IMR-90 (cell line): ENCODE results near the gene FTL.

ENCODE experiments used
- BHLHE40 ChIP-seq: fragments of 150-350 bp; IDR thresholded peaks from 2 replicates; pipeline ENCODE4 v1.6.1; 2016; ENCODE audit warnings: mild to moderate bottlenecking, low read depth, low read length
- CEBPB ChIP-seq: IDR thresholded peaks from 2 replicates; pipeline ENCODE4 v1.6.1; 2012; ENCODE audit warnings: low read depth, low read length, improper control_type of control experiment
- CHD1 ChIP-seq: IDR thresholded peaks from 2 replicates; pipeline ENCODE4 v1.6.1; 2012; ENCODE audit warnings: low read depth, low read length, improper control_type of control experiment
- MAZ ChIP-seq: IDR thresholded peaks from 2 replicates; pipeline ENCODE4 v1.6.1; 2012; ENCODE audit warnings: low read depth, mild to moderate bottlenecking, low read length, improper control_type of control experiment, moderate library complexity, borderline replicate concordance
- MXI1 ChIP-seq: IDR thresholded peaks from 2 replicates; pipeline ENCODE4 v1.6.1; 2012; ENCODE audit warnings: low read depth, mild to moderate bottlenecking, low read length, moderate library complexity, borderline replicate concordance
- POLR2A ChIP-seq: IDR thresholded peaks from 2 replicates; pipeline ENCODE4 v1.6.1; 2012; ENCODE audit warnings: mild to moderate bottlenecking, low read depth, low read length
- RAD21 ChIP-seq: IDR thresholded peaks from 2 replicates; pipeline ENCODE4 v1.6.1; 2012; ENCODE audit warnings: low read length, improper control_type of control experiment
- RCOR1 ChIP-seq: IDR thresholded peaks from 2 replicates; pipeline ENCODE4 v1.6.1; 2012; ENCODE audit warnings: mild to moderate bottlenecking, low read length, improper control_type of control experiment; ENCODE audit not compliant: insufficient replicate concordance
- RFX5 ChIP-seq: IDR thresholded peaks from 2 replicates; pipeline ENCODE4 v1.8.0; 2012; ENCODE audit warnings: low read depth, mild to moderate bottlenecking, low read length, moderate library complexity
- SMC3 ChIP-seq: fragments of 150-350 bp; IDR thresholded peaks from 2 replicates; pipeline ENCODE4 v1.6.1; 2016; ENCODE audit warnings: low read depth, mild to moderate bottlenecking, antibody characterized with exemption, low read length, moderate library complexity
- TF ChIP-seq, protein P1 (sequence below): conservative IDR thresholded peaks from 2 replicates; pipeline ENCODE4 v1.5.1; 2012; ENCODE audit warnings: mild to moderate bottlenecking, low read depth, low read length, improper control_type of control experiment
- TF ChIP-seq, protein P2 (sequence below): fragments of 150-350 bp; IDR thresholded peaks from 2 replicates; pipeline ENCODE4 v1.6.1; 2017; ENCODE audit warnings: mild to moderate bottlenecking, antibody characterized with exemption, low read length, low read depth
- TF ChIP-seq, protein P3 (sequence below): fragments of 150-350 bp; IDR thresholded peaks from 2 replicates; pipeline ENCODE4 v1.6.1; 2016; ENCODE audit warnings: low read depth, mild to moderate bottlenecking, low read length, moderate library complexity, borderline replicate concordance

DNA sequence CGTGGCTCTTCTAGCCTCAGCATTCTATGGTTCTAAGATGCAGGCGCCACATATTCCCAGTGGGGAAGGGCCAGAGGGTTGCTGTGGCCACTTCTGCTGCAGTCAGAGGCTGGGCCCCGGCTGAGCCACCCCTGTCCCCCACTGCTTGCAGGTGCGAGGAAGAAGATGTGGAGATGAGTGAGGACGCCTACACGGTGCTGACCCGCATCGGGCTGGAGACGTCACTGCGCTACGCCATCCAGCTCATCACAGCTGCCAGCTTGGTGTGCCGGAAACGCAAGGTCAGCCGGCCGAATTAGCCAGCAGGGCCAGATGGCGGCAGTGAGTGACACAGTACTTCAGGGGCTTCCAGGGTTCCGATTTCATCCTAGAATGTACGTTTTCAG lies 49.8 kb downstream of the FTL start:
- TF ChIP-seq, protein P1, sequence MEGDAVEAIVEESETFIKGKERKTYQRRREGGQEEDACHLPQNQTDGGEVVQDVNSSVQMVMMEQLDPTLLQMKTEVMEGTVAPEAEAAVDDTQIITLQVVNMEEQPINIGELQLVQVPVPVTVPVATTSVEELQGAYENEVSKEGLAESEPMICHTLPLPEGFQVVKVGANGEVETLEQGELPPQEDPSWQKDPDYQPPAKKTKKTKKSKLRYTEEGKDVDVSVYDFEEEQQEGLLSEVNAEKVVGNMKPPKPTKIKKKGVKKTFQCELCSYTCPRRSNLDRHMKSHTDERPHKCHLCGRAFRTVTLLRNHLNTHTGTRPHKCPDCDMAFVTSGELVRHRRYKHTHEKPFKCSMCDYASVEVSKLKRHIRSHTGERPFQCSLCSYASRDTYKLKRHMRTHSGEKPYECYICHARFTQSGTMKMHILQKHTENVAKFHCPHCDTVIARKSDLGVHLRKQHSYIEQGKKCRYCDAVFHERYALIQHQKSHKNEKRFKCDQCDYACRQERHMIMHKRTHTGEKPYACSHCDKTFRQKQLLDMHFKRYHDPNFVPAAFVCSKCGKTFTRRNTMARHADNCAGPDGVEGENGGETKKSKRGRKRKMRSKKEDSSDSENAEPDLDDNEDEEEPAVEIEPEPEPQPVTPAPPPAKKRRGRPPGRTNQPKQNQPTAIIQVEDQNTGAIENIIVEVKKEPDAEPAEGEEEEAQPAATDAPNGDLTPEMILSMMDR, result no peak
- TF ChIP-seq SMC3 (no peak), CEBPB (no peak), POLR2A (no peak), RFX5 (no peak), BHLHE40 (no peak), RAD21 (no peak), CHD1 (no peak), RCOR1 (no peak), MXI1 (no peak), MAZ (no peak)
- TF ChIP-seq, protein P2, sequence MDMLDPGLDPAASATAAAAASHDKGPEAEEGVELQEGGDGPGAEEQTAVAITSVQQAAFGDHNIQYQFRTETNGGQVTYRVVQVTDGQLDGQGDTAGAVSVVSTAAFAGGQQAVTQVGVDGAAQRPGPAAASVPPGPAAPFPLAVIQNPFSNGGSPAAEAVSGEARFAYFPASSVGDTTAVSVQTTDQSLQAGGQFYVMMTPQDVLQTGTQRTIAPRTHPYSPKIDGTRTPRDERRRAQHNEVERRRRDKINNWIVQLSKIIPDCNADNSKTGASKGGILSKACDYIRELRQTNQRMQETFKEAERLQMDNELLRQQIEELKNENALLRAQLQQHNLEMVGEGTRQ, result no peak
- TF ChIP-seq, protein P3, sequence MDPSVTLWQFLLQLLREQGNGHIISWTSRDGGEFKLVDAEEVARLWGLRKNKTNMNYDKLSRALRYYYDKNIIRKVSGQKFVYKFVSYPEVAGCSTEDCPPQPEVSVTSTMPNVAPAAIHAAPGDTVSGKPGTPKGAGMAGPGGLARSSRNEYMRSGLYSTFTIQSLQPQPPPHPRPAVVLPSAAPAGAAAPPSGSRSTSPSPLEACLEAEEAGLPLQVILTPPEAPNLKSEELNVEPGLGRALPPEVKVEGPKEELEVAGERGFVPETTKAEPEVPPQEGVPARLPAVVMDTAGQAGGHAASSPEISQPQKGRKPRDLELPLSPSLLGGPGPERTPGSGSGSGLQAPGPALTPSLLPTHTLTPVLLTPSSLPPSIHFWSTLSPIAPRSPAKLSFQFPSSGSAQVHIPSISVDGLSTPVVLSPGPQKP, result no peak
